Adipocyte (in vitro differentiated cells): Measurements from ENCODE around the gene NAPEPLD.
"Not testable (repeated sequence)": the region's sequence is repeated elsewhere in the genome, so short reads cannot be mapped to it uniquely, and the experiment has no call there.

Source experiments
- DNase-seq: peaks from one replicate; pipeline ENCODE4 v3.0.0-alpha.2; 2015; ENCODE audit warnings: low read depth
- H3K27me3 ChIP-seq: replicated peaks from 2 replicates; pipeline ENCODE4 v1.7.0; 2013; ENCODE audit warnings: mild to moderate bottlenecking, low read length, moderate library complexity; ENCODE audit not compliant: control insufficient read depth, insufficient read depth
- H3K36me3 ChIP-seq: 2 replicates; pipeline ENCODE4 v1.7.0; 2013; ENCODE audit warnings: low read length, mild to moderate bottlenecking, moderate library complexity; ENCODE audit not compliant: control insufficient read depth, insufficient read depth, severe bottlenecking
- H3K4me1 ChIP-seq: 2 replicates; pipeline ENCODE4 v1.7.0; 2013; ENCODE audit warnings: mild to moderate bottlenecking, low read length, moderate library complexity; ENCODE audit not compliant: control insufficient read depth, insufficient read depth
- H3K4me3 ChIP-seq: 2 replicates; pipeline ENCODE4 v1.7.0; 2013; ENCODE audit warnings: mild to moderate bottlenecking, low read length, moderate library complexity
- H3K9ac ChIP-seq: 2 replicates; pipeline ENCODE4 v1.7.0; 2013; ENCODE audit warnings: mild to moderate bottlenecking, low read length, moderate library complexity
- H3K9me3 ChIP-seq: 2 replicates; pipeline ENCODE4 v1.7.0; 2013; ENCODE audit warnings: mild to moderate bottlenecking, low read length, moderate library complexity; ENCODE audit not compliant: control insufficient read depth

The NAPEPLD gene

DNA sequence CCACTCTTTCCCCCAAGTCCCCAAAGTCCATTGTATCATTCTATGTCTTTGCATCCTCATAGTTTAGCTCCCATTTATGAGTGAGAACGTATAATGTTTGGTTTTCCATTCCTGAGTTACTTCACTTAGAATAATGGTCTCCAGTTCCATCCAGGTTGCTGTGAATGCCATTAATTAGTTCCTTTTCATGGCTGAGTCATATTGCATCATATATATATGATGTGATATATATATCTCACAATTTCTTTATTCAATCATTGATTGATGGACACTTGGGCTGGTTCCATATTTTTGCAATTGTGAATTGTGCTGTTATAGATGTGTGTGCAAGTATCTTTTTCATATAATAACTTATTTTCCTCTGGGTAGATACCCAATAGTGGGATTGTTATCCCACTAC, 92.9 kb downstream of the NAPEPLD start:
- H3K9ac ChIP-seq, DNase-seq, H3K36me3 ChIP-seq, H3K9me3 ChIP-seq, H3K27me3 ChIP-seq, H3K4me1 ChIP-seq, H3K4me3 ChIP-seq: not testable (repeated sequence)

DNA sequence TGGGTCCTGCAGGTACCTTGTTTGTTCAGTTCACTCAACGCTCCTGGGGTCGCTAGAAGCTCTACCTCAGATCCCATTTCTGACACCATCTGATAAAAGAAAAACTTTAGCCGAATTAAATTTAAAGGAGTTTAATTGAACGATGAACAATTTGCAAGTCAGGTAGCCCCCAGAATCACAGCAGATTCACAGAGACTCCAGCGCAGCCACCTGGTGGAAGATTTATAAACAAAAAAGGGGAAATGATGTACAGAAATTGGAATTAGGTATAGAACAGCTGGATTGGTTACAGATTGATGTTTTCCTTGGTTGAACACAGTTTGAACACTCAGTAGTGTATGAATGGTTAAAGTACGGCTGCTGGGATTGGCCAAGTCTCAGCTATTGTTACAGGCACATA, 97.4 kb downstream of the NAPEPLD start:
- no peaks in the 10 kb centered on the region for H3K36me3 ChIP-seq
- H3K9me3 ChIP-seq: peaks cover 15% of the 10 kb centered on the region
- DNase-seq: no peak
- no peak overlapping the region for H3K9ac ChIP-seq
- H3K4me3 ChIP-seq: no peak overlapping the region
- H3K4me1 ChIP-seq: no peaks in the 10 kb centered on the region
- no peaks in the 10 kb centered on the region for H3K27me3 ChIP-seq
